Stimulated activated CD4-positive, alpha-beta T cell treated with anti-CD3 and anti-CD28 coated beads, Interleukin-1b, Interleukin-23, amount 100 ng/mL, for 4 hours (primary cell): ENCODE data around the gene USB1.
A peak's percentile ranks its signal among the peaks of the same experiment; 100 is the strongest.
"Not testable (repeated sequence)": the region's sequence is repeated elsewhere in the genome, so short reads cannot be mapped to it uniquely, and the experiment has no call there.

ENCODE experiments used
- DNase-seq, 2 donors: peaks; one replicate each; pipeline ENCODE4 v3.0.0-alpha.2; 2020; ENCODE audit warnings: low read depth in 2 of 2

The USB1 gene

DNA sequence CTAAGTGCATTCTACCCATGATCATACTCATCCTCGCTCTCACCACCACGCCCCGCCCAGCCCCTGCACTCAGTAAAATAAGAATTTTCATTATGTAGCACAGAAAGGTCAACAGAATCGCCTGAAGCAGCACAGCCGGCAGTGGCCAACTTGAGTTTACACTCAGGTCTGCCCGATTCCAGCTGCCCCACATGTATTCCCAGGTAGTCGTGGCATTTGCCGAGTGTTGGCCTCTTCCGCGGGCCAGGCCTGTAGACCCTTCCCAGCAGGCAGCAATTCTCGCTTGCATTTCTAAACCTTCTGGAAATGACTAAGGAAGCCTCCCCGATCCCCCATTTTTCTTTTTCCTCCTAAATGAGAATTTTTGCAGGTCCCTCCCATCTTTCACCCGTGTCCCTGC, 30.9 kb upstream of the USB1 start:
- DNase-seq = no peak

DNA sequence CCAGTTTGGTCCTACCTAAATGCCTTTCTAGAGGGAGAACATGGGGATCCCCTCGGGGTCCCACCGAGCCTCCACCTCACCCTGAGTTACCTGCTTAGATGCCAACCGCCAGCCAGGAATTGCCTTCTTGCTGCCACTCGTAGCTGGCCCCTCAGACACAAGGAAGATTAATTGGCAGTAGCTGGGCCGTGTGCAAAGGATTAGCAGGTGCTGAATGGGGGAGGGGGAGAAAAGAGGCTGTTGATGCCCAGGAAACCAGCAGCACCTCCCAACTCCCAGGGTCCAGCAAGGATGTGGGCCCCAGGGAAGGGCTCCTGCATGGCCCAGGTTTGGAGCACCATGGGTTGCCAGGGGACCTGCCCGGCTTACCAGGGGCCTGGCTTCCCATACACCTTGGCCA, 30.2 kb upstream of the USB1 start, which contains the start of gene CNGB1:
Gene CNGB1, minus strand, starts transcription at position 159 of the 400 bp plus-strand sequence. CDS start 3,842 bp downstream, outside the sequence.
- no peak for DNase-seq

DNA sequence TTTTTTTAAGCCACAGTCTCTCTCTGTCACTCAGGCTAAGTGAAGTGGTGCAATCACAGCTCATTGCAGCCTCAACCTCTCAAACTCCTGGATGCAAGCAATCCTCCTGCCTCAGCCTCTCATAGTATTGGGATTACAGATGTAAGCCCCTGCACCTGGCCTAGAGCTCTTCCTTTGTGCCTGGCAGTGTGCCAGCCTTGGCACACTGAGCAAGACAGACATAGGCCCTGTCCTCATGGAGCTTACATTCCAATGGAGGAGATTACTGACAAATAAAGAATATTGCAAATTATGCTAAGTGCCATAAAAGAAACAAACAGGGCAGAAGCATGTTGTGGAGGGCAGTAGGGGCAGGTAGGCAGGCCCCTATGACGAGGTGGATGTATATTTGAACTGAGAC, 29.4 kb upstream of the USB1 start:
- no peak for DNase-seq

DNA sequence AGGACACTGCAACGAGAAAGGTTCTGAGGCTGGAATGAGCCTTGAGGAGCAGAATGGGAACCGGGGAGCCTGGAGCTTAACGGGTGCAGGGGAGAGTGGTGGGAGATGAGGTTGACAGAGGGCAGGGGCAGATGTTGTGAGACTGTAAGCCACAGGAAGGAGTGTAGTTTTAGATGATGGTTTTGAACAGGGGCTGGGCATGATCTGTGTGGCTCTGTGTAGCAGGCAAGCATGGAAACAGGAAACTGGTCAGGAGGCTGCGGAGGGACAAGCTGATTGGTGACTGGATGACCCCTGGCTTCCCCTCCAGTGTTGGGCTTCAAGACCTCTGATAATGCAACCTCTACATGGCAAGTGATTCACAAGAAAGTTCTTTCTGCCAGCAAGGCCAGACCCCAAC, 28.9 kb upstream of the USB1 start:
- DNase-seq = no peak

DNA sequence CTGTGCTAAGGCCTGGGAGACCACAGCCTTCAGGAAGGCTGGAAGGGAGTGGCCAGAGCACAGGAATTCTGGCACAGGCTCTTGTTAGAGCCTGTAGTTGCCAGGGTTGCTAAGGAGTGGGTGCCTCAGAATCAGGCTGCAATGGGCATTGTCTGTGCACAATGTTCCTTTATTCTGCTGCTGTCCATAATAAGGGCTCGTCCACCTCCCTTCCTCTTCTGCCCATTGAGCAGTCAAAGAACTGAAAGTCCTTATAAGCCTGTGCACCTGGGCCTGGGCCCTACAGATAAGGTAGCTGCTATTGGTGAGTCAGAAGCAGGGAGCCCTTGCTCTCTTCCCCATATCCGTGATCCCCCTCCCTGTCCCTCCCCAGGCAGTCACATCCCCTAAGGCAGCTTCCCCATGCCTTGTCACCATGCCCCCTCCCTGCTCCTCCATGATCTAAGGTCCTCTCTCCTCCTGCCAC, 24.8 kb upstream of the USB1 start:
- DNase-seq = no peak

DNA sequence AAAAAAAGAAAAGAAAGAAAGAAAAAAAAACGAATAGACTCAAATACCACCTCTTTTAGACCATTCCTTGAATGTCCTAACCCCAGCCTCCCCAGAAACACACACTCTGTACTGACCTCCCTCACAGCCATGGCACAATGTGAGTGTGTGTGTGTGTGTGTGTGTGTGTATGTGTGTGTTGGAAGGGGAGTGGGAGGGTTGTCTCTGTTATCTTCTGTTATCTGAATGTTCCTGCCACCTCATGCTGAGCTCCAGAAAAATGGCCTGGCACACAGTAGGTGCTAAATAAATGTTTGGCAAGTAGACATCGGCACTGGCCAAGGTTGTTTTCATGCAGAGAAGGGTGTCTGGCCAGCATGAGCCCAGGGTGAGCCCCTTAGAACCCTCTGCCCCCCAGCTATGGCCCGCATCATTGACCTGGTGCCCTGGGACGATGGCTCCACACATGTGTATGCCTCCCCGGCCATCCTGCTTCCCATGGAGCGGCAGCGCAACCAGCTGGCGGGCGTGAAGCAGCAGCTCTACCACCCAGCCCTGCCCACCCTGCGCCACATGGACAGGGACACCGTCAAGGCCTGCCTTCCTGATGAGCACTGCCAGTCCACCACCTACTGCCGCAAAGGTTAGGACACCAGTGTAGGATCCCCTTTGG, 23.7 kb upstream of the USB1 start:
- DNase-seq = no peak

DNA sequence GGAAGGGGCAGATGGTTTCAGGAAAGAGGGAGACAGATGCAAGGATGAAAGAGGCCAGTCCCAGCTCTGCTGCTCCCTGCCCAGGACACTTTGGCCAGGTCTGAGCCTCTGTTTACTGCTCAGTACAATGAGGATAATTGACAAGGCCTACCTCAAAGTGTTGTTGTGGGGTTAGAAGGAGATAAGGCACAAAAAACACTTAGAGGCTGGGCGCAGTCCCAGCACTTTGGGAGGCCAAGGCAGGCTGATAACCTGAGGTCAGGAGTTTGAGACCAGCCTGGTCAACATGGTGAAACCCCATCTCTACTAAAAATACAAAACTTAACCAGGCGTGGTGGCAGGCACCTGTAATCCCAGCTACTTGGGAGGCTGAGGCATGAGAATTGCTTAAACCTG, 23.1 kb upstream of the USB1 start:
- DNase-seq = not testable (repeated sequence)

DNA sequence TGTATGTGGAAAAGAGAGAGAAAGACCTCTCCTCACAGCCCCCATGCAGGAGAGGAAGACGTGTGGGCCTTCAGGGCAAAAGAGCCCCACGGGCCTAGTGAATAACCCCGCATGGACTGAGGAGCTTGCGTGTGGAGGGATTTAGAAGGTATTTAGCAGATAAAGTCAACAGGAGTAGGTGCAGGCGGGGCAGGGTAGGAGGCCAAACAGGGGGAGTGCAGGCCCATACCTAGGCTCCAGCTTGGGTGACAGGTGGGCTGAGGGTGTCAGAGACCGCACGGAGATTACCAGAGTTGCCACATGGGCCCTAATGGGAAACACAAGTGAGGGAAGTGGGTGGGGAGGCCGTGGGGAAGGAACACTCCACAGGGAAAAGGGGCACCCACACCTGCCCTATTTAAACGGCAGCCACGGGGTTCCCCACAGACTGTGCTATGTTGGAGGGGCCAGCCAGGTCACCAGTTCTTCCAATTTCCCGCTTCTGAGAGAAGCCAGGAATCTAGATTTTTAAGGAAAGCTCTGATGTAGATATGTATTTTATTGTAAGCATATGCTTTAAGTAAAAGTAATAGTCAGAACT, 22.1 kb upstream of the USB1 start:
- no peak for DNase-seq

DNA sequence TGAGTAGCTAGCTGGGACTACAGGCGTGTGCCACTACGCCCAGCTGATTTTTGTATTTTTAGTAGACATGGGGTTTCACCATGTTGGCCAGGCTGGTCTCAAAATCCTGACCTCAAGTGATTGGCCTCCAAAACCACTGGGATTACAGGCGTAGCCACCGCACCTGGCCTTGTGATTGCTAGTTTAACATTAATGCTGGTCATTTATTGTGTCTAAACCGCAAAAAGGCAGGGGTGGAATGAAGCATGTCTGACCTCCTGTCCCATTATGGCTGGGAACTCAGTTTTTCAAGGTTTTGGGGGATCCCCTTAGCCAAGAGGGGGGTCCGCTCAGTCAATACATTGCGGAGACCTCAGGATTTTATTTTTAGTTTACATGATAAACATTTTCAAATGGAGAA, 19.6 kb upstream of the USB1 start:
- DNase-seq = no peak

DNA sequence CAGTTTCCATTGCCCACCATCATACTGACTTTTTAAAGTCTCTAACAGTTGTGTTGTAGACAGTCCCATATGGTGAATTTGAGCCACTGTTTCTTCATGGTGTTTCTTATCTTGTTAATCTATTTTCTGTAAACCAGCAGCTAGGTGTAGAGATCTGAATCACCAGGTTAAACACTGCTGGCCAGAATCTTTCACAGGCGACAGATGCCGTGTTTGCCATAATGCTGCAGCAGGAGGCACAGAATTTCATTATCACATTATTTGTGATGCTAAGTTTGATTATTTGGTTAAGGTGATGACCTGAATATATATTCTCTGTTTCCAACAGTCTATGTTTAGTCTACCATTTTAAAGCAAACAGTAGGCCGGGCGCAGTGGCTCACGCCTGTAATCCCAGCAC, 18.8 kb upstream of the USB1 start:
- DNase-seq = no peak

DNA sequence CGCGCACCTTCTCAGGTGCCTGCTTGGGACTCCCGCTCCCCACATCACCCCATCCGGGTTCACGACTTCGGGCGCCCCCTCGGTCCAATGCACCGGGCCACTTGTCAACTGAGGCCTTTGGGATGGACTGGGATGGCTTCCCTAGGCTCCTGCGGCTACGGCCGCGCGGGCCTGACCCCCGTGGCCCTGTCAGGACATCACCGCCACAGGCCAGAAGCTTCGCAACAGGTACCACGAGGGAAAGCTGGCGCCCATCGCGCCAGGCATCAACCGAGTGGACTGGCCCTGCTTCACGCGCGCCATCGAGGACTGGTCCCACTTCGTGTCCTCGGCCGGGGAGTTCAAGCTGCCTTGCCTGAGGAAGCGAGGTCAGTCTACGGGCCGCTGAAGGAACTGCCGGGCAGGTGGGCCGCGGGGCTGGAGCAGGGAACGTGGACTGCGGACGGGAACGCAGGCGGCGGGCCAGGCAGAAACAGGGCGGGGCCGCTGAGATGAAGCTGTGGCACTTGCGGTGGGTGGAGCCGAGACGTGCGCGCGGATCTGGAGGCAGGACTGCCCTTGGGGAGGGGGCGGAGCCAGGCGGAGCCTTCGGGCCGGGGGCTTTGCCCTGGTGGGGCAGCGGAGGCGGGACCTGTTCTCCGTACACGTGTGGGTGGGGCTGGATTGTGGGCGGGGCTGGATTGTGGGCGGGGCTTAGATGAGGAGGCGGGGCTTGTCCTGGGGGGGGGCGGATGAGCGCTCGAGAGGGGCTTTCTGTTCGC, 16.6 kb upstream of the USB1 start:
- peak; percentile 88 to 90 for DNase-seq

DNA sequence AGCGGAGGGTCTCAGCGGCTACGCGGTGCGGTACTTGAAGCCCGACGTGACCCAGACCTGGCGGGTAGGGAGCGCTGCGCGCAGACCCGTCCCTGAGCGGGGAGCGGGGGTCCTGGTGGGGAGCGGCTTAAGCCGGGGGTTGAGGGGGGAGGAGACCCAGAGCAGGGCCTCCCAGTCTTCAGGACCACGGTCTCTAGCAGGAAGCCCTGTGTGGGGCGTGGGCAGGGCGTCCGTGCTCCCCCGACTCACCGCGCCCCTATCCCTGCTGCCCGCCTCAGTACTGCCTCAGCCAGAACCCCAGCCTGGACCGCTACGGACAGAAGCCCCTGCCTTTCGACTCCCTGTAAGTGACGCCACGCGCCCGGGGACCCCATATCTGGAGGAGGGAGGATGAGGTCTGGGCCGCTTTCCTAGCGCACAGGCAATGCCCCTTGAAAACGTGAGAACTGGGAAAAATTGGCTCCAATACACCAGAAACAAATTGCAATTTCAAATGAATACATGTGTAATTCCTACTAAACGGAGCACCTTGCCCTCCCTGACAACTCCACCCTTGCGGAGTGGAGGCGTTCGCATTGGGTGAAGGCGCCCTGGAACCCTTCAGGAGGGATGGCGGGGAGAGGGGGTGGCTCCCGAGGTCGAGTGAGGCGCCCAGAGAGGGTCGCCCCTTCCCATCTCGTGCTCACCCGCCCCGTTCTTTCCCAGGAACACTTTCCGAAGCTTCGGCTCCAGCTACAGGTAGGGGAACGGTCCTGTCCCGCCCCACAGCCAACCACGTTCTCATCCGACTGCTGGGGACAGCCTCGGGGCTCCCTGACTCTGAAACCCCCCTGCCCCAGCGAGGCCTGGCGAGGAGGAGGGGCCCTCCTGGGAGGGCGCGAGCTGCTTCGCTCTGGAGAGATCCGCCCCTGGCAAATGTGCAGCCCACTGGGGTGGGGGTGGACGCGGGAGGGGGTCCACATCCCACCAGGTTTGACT, 15.7 kb upstream of the USB1 start:
- DNase-seq = peak in 1 of 2 donors; percentile 21

DNA sequence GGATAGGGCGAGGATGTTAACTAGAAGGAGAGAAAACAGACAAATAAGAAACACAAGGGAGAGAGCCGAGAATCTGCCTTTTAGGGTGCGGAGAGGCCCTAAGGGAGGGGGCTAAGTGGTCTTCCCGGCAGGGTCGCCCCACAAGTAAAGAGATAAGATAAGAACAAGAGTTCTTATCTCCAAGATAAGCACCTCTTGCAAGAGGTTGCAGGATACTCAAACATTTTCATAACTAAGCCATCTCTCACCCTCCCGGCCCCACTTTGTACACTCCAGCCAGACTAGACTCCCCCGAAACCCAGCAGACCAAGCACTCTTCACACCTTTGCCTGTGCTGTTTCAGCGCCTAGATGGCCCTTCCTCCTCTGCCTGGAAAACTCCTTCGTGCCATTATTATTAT, 15.0 kb upstream of the USB1 start:
- DNase-seq = no peak

DNA sequence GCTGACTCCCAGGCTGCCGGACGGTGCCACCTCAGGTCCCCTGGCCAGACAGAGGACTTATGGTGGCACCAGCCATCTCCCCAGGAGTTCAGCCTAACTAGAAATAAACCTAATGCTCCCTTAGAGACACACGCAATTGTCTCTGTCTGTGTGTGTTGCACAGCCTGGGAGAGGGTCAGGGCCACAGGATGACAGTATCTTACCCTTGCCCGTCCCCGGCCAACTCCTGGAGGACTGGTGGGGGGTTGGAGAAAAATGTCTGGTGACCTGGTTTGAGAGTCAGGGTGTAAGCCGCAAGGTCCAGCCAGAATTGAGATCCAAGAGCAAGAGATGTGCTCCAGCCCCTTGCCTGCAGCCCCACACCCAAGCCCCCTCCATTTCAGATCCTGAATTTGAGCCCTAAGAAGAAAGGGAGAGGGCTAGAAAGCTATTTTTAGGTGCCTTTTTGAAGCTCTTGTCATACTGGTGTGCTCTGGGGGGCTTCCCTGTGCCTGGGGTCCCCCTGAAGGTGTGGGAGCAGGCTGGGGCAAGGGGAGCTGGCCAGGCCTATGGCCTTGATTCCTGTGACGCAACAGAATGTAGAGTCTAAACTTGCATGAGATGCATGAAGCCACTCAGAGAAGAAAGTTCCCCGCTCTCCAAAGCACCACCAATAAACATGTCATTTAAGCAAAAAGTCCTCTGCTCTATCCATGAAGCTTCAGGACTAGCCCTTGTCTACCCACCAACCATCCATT, 13.6 kb upstream of the USB1 start:
- no peak for DNase-seq

DNA sequence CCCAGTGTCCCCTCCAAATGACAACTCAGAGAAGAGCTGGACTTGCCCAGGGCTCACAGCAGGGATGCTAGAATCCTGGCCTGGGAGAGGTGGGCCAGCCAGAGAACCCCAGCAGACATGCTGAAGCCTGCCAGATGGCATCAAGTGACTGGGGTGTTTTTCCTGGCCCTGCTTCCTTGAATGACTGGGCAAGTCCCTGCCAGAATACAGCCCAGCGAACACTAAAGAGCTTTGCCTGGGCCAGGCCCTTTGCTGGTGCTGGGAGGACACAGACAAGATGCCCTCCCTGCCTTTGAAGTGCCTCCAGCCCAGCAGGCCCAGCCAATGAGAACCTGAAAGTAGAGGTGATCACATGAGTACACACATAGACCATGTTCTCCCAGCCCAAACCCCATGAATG, 12.3 kb upstream of the USB1 start:
- DNase-seq = no peak

DNA sequence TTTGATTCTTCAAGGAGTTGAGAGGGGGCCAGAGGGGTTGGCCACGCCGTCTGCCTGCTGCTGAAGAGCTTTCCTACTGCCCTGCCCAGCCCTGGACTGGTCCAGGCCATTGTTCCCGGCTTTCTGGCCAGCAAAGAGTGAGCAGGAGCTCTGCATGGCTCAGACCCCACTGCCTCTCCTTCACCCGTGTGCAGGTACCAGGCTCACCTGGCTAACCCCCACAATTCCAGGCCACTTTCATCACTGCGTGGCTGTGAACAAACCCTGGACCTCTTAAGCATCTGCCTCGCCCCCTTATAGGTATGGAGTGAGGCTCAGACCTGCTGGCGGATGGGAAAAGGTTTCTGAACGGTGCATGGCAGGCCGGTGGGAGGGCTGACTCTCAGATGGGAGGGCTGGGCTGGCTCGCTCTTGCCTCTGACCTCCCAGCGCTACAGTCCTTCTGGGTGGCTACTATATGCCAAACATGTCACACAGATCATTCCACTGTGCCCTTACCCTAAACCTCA, 9.6 kb upstream of the USB1 start:
- no peak for DNase-seq

DNA sequence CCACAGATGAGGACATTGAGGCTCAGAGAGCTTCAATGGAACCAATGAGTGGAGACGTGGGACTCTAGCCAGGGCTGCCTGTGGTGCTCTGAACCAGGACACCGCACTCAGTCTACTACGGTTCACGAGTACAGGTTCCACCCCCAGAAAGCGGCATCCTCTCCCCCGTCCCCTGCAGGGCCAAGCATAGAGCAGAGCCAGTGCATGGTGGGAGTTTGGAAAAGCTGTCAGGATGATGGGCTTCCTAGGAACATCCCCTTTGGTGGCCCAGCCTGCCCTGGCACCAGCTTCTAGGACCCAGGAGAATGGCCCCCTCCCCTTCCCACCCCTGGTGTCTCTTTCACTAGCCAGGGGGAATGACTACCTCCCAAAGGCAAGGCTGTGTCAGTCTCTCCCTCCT, 9.1 kb upstream of the USB1 start:
- no peak for DNase-seq

DNA sequence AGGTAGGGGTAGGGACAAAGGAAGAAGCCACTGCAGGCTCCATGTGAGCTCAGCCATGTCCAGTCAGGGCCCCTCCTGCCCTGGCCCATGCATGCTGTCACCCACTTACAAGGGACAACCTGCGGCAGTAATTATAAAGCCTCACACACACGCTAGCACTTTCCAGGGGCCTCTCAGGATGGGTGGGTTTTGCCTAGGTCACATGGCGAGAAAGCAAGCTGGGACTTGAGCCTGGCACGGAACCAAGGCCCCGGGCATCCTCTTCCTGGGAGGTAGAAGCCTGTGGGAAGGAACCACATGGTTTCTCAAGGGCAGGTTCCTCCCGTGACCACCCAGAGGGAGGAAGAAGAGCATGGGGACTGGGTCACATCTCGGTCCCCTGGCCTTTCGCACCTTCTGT, 7.8 kb upstream of the USB1 start:
- DNase-seq = no peak

DNA sequence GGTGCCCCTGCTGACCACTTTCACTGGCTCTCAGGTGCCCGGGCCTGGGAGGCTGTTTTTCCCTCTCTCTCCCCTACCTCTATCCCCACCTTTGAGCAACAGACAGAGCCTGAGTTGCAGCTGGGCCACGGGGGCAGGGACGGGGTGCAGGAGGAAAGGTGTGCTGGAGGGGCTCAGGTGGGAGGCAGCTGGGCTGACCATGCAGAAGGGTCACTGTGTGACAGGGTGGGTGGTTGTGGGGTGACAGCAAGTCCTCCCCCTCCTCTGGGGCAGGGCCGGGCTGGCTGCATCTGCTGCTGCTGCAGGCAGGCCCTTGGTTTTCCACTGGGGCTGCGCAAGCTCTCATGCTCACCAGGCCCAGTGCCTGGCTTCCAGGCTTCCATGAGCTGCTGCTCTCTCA, 7.3 kb upstream of the USB1 start:
- DNase-seq = no peak

DNA sequence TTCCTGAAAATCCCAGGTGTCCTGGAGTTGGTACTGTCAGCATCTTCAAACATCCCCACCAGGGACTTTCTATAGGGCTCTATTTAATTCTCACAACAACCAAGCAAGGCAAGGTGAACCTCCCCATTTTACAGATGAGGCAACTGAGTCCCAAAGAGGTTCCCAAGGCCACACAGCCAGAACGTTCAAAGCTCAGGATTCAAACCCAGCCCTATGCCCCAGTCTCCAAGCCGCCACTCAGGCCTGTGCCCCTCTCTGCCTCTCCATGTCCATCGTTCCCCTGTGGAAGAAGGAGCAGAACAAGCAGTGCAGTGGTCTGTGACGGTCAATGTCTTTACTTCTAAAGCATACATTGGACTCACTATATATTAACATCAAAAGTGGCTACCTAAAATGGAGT, 6.8 kb upstream of the USB1 start:
- DNase-seq = no peak

DNA sequence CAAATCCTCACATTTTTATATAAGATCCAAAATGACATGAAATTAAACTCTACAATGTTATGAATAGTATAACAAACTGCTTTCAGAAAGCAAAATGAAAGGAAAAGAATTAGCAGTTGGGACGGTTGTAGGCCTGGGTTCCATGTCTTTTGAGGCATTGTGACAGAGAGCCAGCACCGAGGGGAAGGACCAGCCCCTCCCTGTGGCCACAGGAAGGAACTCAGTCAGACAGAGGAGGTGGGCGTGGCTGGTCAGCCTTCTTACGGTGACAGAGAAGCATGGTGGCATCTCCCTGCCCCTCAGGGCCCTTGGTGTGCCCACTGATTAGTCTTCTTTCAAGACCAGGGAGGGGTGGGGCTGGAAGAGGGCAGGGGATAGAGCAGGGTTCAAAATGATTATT, 6.4 kb upstream of the USB1 start:
- DNase-seq = no peak
